GM12873 (cell line): ENCODE data around the gene RAB11FIP3.

Experiments
- TF ChIP-seq, protein P1 (sequence below): IDR thresholded peaks from 2 replicates; pipeline ENCODE4 v1.5.1; 2012; ENCODE audit warnings: low read depth, mild to moderate bottlenecking, moderate library complexity, low read length, control low read depth; ENCODE audit not compliant: insufficient read depth; ENCODE audit errors: missing control alignments

The RAB11FIP3 gene

DNA sequence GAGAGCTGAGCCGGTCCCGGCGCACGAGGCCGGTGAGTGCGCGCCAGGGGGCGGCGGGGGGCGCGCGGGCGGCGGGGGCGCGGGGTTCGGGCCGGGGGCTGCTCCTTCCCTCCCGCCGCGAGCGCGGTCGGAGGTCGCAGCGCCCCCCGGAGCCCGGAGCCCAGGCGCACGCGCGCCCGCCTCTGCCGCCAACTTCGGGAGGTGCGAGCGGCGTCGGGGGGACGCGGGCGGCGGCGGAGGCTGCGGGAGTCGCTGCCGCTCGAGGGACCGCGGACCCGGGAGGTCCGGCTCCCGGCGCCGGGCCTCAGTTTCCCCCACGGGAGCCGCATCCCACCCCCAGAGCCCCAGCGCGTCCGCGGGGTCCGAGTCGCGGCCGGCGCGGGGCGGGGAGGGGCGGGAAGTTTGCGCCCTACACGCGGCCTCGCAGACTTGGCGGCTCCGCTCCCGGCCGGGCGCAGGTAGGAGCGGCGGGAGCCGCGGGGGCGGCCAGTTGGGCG, 134.8 kb downstream of the RAB11FIP3 start, which contains the start of gene PRR35:
Gene PRR35, plus strand, starts transcription at position 191 of the 497 bp plus-strand sequence. CDS start 2,901 bp downstream, outside the sequence.
- TF ChIP-seq, protein P1, sequence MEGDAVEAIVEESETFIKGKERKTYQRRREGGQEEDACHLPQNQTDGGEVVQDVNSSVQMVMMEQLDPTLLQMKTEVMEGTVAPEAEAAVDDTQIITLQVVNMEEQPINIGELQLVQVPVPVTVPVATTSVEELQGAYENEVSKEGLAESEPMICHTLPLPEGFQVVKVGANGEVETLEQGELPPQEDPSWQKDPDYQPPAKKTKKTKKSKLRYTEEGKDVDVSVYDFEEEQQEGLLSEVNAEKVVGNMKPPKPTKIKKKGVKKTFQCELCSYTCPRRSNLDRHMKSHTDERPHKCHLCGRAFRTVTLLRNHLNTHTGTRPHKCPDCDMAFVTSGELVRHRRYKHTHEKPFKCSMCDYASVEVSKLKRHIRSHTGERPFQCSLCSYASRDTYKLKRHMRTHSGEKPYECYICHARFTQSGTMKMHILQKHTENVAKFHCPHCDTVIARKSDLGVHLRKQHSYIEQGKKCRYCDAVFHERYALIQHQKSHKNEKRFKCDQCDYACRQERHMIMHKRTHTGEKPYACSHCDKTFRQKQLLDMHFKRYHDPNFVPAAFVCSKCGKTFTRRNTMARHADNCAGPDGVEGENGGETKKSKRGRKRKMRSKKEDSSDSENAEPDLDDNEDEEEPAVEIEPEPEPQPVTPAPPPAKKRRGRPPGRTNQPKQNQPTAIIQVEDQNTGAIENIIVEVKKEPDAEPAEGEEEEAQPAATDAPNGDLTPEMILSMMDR = no peak

DNA sequence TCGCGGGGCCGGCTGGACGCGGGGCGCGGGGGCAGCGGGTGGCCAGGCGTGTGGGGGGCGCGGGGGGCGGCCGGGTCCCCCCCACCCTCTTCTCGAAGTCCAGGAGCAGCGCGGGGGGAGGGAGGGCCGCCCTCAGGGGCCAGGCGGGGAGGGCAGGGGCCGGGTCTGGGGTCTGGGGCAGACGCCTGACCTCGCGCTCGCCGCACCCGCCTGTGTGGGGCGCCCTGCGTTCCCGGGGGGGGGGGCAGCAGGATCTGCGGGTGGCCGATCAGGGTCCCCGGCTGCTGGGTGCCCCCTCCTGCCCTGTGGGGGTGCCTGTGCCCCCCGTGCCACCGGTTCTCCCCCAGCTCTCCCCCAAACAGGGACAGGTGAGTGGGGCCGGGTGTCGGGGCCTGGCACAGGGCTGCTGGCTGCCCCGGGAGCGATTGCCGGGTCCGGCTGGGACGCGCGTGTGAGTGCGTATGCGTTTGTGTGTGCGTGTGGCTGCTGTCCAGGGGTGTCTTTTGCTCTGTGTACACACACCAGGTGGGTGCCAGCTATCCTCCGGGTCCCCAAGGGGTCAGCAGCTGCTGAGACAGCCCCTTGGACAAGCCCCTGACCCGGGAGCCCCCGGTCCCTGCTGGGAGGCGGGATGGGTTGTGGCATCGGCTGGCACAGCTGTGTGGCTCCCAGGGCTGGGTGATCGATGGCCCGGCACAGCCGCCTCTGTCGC, 135.4 kb downstream of the RAB11FIP3 start:
- TF ChIP-seq, protein P1 = no peak

DNA sequence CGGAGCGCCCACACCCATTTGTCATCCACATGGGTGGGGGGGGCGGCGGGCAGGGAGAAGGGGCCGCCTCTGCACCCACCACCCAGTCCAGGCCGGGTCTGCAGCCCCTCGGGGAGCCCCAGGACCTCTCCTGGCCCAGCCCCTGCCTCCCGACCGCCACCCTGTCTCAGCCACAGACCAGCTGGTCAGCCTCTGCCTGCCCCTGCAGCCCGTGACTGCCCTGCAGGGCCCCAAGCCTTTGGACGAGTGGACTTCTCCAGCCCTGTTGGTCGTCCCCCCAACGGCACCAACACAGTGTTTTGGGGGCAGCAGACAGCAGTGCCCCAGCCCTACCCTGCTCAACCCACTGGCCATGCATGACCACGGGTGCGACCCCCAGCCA, 136.0 kb downstream of the RAB11FIP3 start:
- TF ChIP-seq, protein P1 = no peak

DNA sequence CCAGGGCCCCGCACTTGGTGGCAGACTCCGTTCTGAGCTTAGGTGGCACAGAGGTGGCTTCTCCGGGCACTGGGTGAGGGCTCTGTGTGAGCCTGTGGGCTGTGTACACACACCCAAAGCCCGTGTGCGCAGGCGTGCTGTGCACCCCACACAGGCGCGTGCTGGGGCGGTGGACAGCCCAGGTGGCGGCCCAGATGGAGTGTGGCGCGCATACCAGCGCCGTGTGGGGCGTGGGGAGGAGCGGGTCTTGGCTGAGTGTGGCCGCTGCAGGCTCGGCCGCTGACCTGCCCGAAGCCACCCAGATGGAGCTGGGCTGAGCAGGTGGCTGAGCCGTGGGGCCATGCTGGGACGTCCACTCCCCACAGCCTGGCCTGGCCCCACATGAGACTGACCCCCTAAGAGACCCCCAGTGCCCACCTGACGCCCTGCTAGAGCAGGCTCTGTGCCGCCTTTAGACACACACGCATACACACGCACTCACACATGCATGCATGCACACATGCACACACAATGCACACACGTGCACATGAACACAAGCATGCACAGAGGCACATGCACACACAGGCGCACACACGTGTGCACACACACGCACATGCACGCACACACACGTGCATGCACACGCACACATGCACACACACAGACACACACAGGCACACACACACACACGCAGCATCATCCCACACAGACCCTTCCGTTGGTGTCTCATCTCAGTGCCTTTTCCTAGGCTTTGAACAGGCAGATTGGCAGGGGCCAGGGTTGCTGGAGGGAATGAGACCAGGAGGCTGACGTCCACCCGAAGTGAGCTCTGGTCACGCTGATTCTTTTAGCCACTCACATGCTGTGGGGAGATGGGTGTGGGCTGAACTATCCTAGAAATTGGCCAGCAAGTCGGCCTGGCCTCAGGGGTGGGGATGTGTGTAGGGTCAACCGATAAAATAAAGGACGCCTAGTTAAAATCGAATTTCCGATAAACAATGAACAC, 136.8 kb downstream of the RAB11FIP3 start:
- TF ChIP-seq, protein P1 = no peak

DNA sequence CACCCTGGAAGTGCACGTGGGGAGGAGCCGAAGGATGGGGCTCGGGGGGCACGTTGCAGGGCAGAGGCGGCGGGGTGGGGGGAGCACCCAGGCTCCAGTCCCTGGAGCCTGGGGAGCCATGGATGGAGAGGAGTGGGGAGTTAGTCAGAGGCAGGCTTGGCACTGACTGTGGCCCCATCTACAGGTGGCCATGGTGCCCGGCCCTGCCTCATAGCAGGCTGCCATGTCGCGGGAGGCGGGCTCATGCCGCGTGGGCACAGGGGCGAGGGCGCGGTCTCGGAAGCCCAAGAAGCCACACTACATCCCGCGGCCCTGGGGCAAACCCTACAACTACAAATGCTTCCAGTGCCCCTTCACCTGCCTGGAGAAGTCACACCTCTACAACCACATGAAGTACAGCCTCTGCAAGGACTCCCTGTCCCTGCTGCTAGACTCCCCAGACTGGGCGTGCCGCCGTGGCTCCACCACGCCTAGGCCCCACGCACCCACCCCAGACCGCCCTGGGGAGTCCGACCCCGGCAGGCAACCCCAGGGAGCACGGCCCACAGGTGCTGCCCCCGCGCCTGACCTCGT, 137.7 kb downstream of the RAB11FIP3 start:
- TF ChIP-seq, protein P1 = no peak

DNA sequence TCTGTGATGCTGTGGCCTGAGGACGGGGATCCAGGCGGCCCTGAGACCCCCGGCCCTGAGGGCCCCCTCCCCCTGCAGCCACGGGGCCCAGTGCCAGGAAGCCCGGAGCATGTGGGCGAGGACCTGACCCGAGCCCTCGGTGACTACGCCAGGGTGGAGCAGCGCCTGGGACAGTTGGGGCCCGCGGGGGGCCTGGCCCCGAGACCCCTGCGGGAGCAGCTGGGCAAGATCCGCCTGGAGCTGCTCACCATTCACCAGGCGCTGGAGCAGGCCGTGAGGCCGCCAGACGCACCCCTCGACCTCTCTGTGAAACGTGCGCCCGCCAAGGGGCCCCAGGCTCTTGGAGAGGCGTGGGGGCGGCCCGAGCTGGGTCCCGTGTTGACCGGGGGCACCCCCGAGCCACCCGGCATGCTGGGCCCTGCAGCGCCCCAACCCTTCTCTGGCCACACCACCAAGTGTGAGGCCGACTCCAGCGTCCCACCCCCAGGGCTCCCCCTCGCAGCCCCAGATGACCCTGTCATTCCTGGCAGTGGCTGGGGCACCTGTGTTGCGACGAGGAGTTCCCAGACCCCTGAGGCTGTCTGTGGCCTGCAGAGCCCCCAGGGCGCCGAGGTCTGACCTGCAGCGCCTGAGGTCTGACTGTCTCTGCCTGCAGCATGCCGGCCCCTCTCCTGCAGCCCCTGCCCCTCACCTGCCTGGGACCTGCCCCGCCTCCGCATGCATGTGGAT, 139.4 kb downstream of the RAB11FIP3 start:
- TF ChIP-seq, protein P1 = no peak
